Bronchial epithelial cell (primary cell): ENCODE data around the gene BABAM2. TPM values are rescaled to one million over a fixed set of nuclear protein-coding genes. Genes with fewer than 3 reads are reported as not detected.
A peak's percentile ranks its signal among the peaks of the same experiment; 100 is the strongest.

Experiments
- DNase-seq: peaks from one replicate; pipeline ENCODE4 v3.0.0-alpha.2; 2010; ENCODE audit warnings: low read depth
- FAIRE-seq: peaks from 2 replicates; lab custom pipeline; 2011; peaks lifted over from hg19 to GRCh38; lab: Jason Lieb, UNC
- H3K27me3 ChIP-seq: 2 replicates; pipeline ENCODE4 v1.5.1; 2011; ENCODE audit warnings: low read length; ENCODE audit not compliant: control insufficient read depth, insufficient read depth
- H3K36me3 ChIP-seq: 2 replicates; pipeline ENCODE4 v1.5.1; 2011; ENCODE audit warnings: low read length; ENCODE audit not compliant: control insufficient read depth, insufficient read depth
- H3K4me3 ChIP-seq: 2 replicates; pipeline ENCODE4 v1.5.1; 2011; ENCODE audit warnings: mild to moderate bottlenecking, low read depth, low read length, control low read depth
- CTCF ChIP-seq: IDR thresholded peaks from 2 replicates; pipeline ENCODE4 v1.5.1; 2011; ENCODE audit warnings: mild to moderate bottlenecking, moderate library complexity, low read length, control low read depth, inconsistent platforms; ENCODE audit not compliant: insufficient read depth, severe bottlenecking
- total RNA-seq: library from RNA; depleted of rRNA; stranded (reverse); fragments of >200 nt; gene quantifications from 2 replicates; pipeline ENCODE4 v1.2.1, GENCODE V29; 2014

The BABAM2 gene
- total RNA-seq, 1 donor from 2014 or later, result 8.4 TPM

GRCh38 chr2:28292491-28292890 is 402.0 kb downstream of the BABAM2 start:
- no peak for TF ChIP-seq CTCF
- no peak for FAIRE-seq
- Histone ChIP-seq H3K36me3 (no peaks in the 10 kb centered on the region), H3K27me3 (no peaks in the 10 kb centered on the region), H3K4me3 (no peak overlapping the region)
- DNase-seq, result no peak

GRCh38 chr2:28293416-28293815 is 402.9 kb downstream of the BABAM2 start:
- Histone ChIP-seq H3K4me3 (no peak overlapping the region), H3K36me3 (no peaks in the 10 kb centered on the region), H3K27me3 (no peaks in the 10 kb centered on the region)
- no peak for TF ChIP-seq CTCF
- FAIRE-seq (peak; percentile 50), DNase-seq (peak; percentile 68)

- FAIRE-seq (no peak), DNase-seq (no peak)
- Histone ChIP-seq H3K27me3 (no peaks in the 10 kb centered on the region), H3K36me3 (no peaks in the 10 kb centered on the region), H3K4me3 (no peak overlapping the region)
- no peak for TF ChIP-seq CTCF
Observed at GRCh38 chr2:28294451-28294850, 403.9 kb downstream of the BABAM2 start.

GRCh38 chr2:28296243-28296642 is 405.7 kb downstream of the BABAM2 start:
- Histone ChIP-seq H3K27me3 (no peaks in the 10 kb centered on the region), H3K36me3 (no peaks in the 10 kb centered on the region), H3K4me3 (no peak overlapping the region)
- DNase-seq (peak; percentile 57), FAIRE-seq (no peak)
- TF ChIP-seq CTCF, result no peak

- H3K4me3 ChIP-seq, result no peak overlapping the region
- H3K36me3 ChIP-seq, result no peaks in the 10 kb centered on the region
- DNase-seq (peak; percentile 89), FAIRE-seq (no peak)
- TF ChIP-seq CTCF, result no peak
- no peaks in the 10 kb centered on the region for H3K27me3 ChIP-seq
Observed at GRCh38 chr2:28296904-28297303, 406.4 kb downstream of the BABAM2 start.

- no peaks in the 10 kb centered on the region for H3K27me3 ChIP-seq
- DNase-seq, result no peak
- no peak overlapping the region for H3K4me3 ChIP-seq
- no peak for TF ChIP-seq CTCF
- no peak for FAIRE-seq
- H3K36me3 ChIP-seq, result no peaks in the 10 kb centered on the region
Observed at GRCh38 chr2:28297531-28297930, 407.0 kb downstream of the BABAM2 start.
